UCSD-AML1 (cell line): ENCODE results near the gene XRN1.
"Not testable (repeated sequence)": the region's sequence is repeated elsewhere in the genome, so short reads cannot be mapped to it uniquely, and the experiment has no call there.

Source experiments
- DNase-seq: peaks from one replicate; lab custom pipeline; 2025; ENCODE audit not compliant: unreplicated experiment; lab: John Stamatoyannopoulos, UW

Gene XRN1

DNA sequence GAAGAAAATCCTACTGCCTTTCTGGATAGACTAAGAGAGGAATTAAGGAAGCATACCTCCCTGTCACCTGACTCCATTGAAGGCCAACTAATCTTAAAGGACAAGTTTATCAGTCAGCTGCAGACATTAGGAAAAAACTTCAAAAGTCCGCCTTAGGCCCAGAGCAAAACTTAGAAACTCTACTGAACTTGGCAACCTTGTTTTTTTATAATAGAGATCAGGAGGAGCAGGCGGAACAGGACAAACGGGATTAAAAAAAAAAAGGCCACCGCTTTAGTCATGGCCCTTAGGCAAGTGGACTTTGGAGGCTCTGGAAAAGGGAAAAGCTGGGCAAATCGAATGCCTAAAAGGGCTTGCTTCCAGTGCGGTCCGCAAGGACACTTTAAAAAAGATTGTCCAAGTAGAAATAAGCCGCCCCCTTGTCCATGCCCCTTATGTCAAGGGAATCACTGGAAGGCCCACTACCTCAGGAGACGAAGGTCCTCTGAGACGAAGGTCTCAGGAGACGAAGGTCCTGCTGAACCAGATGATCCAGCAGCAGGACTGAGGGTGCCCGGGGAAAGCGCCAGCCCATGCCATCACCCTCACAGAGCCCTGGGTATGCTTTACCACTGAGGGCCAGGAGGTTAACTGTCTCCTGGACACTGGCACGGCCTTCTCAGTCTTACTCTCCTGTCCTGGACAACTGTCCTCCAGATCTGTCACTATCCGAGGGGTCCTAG lies 8.2 kb downstream of the XRN1 start:
- not testable (repeated sequence) for DNase-seq

DNA sequence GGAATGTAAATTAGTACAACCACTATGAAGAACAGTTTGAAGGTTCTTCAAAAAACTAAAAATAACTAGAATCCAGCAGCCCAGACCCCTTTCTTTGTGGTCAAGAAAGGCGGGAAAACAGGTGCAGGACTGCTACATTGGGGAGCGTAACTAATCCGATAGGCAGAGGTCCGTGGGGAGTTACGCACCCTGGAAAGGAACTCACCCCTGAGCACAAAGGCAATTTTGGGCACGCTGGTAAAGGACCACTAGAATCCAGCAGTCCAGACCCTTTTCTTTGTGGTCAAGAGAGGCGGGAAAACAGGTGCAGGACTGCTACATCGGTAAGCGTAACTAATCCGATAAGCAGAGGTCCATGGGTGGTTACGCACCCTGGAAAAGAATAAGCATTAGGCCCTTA lies 9.7 kb downstream of the XRN1 start:
- not testable (repeated sequence) for DNase-seq

DNA sequence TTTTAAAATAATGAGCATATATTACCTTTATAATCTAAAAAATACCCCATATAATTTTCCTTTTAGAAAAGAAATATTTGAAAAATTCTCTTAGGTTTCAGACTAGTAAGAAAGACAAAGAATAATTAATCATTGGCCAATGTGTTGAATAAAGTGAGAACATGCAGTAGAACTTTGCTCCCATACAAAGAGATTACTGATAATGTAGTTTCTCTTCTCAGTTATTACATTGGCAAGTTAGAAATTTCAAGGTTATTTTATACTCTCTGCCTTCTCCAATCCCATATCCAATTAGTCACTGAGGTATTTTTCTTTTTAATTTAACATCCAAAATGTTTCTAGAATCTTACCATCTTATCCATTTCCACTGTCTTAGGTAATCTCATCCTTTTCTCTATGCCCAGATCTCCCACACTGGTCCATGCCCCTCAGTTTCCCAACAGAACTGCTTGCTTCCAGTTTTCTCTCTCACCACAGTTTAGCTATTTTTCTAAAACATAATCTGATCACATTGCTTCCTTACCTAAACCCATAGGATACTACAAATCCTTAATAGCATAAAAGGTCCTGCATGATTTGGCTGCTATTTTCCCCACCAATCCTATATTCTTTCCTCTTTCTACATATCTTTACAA lies 10.8 kb downstream of the XRN1 start:
- no peak for DNase-seq

DNA sequence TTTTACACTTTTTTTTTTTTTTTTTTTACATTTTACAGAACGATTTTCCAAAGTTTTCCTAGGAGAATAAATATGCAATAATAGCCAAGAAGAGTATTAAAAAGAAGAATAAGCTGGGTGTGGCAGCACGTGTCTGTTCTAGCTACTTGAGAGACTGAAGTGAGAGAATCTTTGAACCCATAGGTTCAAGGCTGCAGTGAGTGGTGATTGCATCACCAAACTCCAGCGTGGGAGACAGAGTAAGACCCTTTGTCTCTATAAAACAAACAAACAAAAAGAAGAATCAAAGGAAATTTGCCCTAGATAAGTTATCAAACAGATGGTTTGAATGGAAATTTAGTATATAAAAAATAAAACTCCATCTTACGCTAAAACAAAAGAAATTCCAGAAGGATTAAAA lies 13.3 kb downstream of the XRN1 start:
- no peak for DNase-seq

DNA sequence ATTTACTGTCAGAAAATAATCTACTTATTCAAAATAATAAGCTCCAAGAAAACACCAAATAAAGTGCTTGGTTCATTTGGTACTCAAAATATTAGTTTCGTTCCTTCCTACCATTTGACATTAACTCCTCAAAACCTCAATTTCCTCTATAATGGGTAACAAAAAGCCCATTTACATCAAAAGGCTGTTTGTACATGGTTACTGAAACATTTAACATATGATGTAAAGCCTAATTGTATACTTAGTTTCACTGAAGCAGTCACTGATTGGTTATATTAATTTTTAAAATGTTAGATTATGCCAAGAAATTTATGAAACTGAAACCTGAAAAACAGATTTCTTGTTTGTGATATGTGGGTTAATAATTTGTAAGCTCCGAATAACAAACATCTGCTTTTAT lies 14.7 kb downstream of the XRN1 start:
- no peak for DNase-seq

DNA sequence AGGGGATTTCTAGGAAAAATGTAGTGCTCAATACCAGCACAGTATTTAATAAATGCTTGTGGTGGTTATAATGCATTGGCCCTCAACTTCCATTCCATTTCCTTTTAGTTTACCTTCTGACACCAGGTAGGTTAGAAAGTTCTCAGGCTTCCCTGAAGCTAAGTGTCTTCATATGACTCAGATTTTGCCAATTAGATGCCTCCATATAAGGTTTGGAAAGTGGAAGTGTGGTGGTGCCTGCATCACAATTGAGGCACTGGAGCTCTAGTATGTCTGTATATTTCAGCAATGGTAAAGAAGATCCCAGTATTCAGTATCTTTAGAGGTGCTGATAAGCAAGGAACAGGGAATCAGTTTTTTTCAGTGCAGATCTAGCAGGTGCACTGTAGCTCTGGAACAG lies 18.3 kb downstream of the XRN1 start:
- no peak for DNase-seq

DNA sequence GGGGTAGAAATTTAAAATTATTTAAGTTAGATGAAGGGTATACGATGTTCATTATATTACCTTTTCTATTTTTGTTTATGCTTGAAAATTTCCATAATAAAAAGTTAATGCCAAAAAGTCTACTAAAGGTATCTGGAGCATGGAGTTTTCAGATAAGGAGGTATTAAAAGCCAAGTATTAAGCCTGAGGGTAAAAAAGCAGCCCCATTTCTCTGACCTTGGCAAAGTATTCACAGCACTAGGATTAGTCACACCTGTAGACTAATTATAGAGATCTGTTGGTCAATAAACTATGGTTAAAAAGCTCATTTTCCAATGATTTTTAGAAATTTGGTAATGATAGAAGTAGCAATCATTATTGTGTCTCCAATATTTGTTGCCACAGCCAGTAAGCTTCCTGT lies 23.1 kb downstream of the XRN1 start:
- DNase-seq: no peak

DNA sequence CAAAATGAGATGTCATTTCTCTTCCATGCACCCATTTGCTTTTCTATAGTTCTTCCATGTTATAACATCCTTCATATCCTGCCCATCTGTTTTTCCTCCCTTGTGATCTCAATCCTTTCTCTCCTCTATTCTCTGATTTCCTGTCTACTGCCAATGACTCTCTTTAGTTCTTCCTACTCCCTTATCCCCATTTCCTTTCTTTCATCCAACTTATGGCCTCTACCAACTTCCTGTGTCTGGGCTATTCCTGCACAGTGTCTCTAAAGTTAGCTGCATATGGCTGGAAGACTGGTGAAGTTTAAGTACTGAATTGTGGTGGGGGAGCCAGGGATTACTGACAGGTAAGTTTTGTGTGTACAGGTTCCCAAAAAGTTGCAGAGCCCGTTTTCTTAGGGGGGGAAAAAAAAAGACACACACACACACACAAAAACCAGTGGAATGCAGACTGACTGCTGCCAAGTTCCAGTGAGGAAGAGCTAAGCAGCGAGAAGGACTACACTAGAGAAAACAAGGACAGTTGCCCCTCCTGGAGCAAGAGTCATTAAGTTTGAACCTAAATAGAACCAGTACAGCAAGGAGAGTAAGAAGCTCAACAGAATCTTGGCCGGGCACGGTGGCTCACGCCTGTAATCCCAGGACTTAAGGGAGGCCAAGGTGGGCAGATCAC lies 28.8 kb downstream of the XRN1 start:
- no peak for DNase-seq

DNA sequence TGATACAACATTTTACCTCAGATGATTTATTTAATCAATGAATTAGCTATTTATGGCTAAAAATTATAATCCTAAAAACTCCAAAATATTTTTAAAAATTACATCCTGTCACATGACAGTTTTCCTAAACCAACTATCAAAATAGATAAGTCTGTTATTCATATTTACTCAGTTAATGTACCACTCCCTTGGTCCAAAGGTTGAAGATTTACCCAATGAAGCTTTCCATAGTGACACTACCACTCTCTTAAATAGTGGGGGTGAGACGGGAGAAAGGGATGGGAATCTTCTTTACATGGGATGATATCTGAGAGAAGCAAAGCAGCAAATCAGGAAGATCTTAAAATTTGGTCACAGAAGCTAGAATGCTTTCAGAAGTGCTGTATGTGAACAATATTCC lies 30.5 kb downstream of the XRN1 start:
- DNase-seq: no peak

DNA sequence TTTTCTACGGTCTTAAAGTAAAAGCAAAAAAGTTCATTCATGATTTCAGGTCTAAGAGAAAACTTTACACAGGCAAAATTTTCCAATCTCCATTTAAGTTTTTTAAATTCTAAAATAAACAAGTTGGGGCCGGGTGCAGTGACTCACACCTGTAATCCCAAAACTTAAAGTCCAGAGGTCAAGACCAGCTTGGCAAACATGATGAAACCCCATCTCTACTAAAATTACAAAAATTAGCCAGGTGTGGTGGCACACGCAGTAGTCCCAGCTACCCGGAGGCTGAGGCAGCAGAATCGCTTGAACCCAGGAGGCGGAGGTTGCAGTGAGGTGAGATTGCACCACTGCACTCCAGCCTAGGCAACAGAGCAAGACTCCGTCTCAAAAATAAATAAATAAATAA lies 47.3 kb downstream of the XRN1 start:
- DNase-seq: not testable (repeated sequence)

DNA sequence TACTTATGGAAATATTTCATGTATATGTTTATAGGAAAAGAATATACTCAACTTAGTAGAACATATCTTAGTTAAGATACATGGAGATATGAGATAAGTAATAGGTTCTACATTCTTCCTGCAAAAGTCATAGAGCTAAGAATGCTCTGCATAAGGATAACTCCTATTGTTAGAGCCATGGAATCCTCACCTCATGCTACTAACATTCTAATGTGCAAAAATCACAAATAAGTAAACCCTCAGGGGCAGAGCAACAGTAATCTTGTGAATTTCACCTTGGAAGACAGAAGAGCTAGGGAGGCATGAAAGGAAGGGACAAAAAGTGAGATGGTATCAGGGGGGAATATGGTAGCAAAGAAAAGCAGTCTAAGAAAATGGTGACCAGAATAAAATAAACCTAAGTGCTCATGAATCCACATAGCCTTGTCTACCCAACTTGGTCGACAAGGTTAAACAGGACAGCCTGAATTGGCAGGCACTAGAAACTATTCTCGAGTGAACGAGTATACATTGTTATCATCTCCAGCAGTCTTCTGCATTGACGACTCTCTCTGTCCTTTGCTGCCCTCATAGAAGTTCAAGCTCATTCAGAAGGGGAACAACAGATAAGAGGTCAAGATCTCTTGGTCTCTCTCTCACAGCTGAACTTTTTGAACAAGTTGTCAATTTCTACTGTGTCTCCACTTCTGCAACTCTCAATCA lies 52.8 kb downstream of the XRN1 start:
- no peak for DNase-seq

DNA sequence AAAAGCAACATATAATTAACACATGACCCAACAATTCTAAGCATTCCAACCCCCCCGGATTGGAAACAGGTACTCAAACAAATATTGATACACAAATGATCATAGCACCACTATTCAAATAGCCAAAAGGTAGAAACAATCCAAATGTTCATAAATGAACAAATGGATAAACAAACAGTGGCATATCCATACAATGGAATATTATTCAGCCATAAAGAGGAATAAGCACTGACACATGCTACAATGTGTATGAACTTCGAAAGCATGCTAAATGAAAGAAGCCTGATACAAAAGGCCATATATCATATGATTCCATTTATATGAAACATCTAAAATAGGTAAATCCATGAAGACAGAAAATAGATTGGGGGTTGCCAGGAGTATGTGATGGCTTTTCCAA lies 62.8 kb downstream of the XRN1 start:
- no peak for DNase-seq

DNA sequence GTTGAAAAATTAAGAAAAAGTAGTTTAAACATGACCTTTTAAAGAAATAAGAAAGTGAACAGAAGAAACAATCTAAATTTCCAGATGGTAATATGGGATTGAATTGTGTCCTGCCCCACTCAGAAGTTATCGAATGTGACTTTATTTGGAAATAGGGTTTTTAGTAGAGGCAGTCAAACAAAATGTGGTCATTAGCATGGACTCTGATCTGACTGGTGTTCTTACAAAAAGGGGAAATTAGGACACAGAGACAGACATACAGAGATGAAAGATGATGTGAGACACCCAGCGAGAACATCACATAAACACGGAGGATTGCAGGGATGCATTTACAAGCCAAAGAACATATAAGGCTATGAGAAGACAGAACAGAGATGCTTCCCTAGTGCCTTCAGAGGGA lies 73.2 kb downstream of the XRN1 start:
- DNase-seq: no peak

DNA sequence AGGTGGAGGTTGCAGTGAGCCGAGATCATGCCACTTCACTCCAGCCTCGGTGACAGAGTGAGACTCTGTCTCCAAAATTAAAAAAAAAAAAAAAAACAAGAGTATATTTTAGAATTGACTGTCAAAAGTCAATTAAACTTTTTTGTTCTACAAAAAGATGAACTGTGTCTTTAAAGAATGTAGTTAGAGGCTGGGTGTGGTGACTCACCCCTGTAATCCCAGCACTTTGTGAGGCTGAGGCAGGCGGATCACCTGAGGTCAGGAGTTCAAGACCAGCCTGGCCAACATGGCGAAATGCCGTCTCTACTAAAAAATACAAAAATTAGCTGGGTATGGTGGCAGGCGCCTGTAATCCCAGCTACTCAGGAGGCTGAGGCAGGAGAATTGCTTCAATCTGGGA lies 78.3 kb downstream of the XRN1 start:
- not testable (repeated sequence) for DNase-seq

DNA sequence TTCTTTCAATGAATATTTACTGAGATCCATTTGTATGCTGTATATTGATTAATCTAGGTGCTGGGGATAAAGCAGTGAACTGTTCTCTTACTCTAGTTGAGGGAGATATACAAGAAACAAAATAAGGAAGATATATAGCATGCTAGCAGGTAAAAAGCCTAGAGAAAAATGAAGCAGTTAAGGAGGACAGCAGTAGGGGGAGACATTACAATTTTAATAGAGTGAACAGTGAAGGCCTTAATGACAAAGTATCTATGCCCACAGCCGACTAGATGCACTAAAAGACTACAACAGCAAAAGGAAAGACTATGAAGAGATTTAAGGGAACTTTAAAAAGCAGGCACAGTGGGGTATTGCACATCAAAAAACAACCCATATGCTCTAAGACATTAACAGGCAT lies 81.4 kb downstream of the XRN1 start:
- DNase-seq: no peak

DNA sequence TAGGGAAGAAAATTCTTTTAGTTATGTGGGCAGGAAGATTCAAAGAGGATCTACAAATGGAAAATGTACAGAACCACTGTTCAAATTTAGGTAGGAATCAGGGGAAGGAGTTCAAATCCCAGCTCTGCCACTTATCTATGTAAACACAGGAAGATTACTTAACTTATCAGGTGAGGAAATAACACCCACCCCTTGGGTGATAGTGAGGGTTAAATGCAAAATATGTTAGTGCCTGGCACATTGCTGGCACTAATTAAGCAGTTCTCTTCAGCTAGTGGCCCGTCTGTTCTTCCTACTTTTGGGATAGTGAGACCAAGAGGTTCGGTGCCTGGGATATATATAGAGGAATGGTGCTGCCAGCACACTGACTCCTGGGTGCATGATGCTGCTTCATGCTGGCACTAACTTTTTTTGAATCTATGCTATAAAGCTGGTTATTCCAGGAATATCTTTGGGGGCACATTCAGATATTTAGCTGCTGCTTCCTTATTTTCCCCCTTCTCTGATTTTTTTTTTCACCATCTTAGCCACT lies 83.8 kb downstream of the XRN1 start:
- DNase-seq: no peak

DNA sequence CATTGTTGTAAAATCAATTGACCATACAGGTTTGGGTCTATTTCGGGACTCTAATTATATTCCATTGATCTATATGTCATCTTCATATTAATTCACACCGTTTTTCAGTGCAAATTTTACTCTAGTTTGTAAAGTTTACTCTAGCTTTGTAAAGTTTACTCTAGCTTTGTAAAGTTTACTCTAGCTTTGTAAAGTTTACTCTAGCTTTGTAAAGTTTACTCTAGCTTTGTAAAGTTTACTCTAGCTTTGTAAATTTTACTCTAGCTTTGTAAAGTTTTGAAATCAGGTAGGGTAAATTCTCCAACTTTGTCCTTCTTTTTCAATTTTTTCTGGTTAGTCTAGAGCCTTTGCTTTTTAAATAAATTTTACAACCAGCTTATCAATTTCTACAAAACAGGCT lies 84.4 kb downstream of the XRN1 start:
- DNase-seq: not testable (repeated sequence)

DNA sequence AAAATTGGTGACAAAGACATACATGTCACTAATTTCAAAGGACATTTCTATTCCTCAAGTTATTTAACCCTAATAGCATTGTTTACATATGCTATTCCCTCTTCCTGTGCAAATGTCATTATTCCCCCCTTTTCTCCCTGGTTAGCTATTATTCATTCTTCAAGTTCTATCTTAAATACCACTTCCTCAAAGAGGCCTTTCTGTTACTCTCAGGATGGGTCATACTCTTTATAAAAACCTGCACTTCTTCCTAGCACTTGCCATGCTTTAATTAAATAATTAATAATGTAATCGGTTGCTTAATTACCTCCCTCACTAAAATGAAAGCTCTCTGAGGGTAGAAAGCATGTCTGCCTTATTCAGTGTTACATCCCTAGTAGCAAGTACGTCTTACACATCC lies 88.5 kb downstream of the XRN1 start:
- no peak for DNase-seq

DNA sequence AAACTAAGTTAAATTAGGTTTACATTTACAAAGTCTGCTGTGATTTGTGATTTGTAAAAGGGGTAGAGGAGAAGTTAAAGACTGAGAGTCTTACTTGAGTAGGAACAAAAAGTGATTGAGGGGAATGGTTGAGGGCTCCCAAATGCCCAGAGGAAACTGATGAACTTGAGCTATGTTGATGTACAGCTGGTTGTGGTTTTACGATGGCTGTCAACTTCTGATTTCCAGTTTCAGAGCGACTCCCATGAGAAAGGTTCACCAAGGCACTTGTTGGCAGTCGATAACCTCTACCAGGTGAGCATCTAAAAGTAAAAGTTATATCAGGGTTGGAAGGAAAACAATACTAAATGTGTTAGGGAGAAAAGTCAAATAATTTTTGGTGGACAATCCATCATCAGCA lies 91.0 kb downstream of the XRN1 start:
- DNase-seq: no peak

DNA sequence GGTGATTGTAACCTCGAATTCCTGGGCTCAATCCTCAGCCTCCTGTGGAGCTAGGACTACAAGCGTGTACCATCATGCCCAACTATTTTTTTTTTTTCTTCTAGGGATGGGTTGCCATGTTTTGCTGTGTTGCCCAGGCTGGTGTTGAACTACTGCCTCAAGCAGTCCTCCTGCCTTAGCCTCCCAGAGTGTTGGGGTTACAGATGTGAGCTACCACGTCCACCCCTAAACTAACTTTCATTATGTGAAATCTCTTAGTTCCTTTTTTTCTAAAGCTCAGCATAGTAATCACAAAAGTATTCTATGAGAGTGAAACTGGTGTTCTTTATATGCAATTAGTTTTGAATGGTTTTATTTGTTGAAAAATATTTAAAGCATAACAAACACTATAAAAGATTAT lies 92.1 kb downstream of the XRN1 start:
- DNase-seq: no peak

DNA sequence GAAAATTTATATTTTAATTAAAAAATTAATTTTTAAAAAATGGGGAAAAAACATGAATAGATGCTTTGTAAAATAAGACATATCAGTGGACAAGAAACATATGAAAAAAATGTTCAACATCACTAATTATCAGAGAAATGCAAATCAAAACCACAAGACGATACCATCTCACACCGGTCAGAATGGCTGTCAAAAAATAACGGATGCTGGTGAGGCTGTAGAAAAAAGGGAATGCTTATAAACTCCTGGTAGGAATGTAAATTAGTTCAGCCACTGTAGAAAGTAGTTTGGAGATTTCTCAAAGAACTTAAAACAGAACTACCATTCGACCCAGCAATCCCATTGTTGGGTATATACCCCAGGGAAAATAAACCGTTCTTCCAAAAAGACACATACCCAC lies 93.8 kb downstream of the XRN1 start:
- no peak for DNase-seq

DNA sequence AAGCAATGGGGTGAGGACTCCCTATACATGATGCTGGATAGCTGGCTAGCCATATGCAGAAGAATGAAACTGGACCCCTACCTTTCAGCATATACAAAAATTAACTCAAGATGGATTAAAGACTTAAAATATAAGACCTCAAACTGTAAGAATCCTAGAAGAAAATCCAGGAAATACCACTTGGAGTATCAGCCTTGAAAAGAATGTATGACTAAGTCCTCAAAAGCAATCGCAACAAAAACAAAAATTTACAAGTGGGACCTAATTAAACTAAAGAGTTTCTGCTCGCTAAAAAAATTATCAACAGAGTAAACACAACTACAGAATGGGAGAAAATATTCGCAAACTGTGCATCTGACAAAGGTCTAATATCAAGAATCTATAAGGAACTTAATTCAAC lies 94.3 kb downstream of the XRN1 start:
- no peak for DNase-seq
